HepG2 (cell line): ENCODE data around the gene IL18R1. TPM values are rescaled to one million over a fixed set of nuclear protein-coding genes. Genes with fewer than 3 reads are reported as not detected.

ENCODE experiments used
- ASH2L ChIP-seq: fragments of 300-600, 200-600 bp; sonication (generic); IDR thresholded peaks from 2 replicates; pipeline ENCODE4 v1.7.0; 2017; ENCODE audit warnings: low read depth, mild to moderate bottlenecking, moderate library complexity, mixed read lengths, low read length; ENCODE audit not compliant: insufficient read length
- PHB2 ChIP-seq: fragments of 450-650 bp; IDR thresholded peaks from 2 replicates; pipeline ENCODE4 v1.6.1; 2018; ENCODE audit not compliant: partially characterized antibody
- PHF5A ChIP-seq: IDR thresholded peaks from one replicate; pipeline ENCODE4 v1.6.1; 2018; ENCODE audit warnings: low read depth, missing genetic modification reagents; ENCODE audit not compliant: unreplicated experiment
- SETDB1 ChIP-seq: sonication (generic); formaldehyde crosslinking; IDR thresholded peaks from 2 replicates; pipeline ENCODE4 v1.5.1; 2020; ENCODE audit warnings: missing genetic modification reagents, mild to moderate bottlenecking, borderline replicate concordance
- THAP7 ChIP-seq: sonication (generic); formaldehyde crosslinking; IDR thresholded peaks from 2 replicates; pipeline ENCODE4 v1.8.1; 2023; ENCODE audit warnings: mild to moderate bottlenecking, missing genetic modification reagents
- XRCC5 ChIP-seq: fragments of 200-400 bp; formaldehyde crosslinking; optimal IDR thresholded peaks from 2 replicates; pipeline ENCODE3; 2017; ENCODE audit warnings: mild to moderate bottlenecking, low read length
- ZBTB14 ChIP-seq: sonication (generic); formaldehyde crosslinking; IDR thresholded peaks from 2 replicates; pipeline ENCODE4 v1.4.0; 2020; ENCODE audit warnings: missing genetic modification reagents
- ZMYM4 ChIP-seq: sonication (generic); formaldehyde crosslinking; IDR thresholded peaks from 2 replicates; pipeline ENCODE4 v1.8.1; 2023; ENCODE audit warnings: mild to moderate bottlenecking, missing genetic modification reagents
- ZNF12 ChIP-seq: sonication (generic); formaldehyde crosslinking; IDR thresholded peaks from 2 replicates; pipeline ENCODE4 v1.5.0; 2020; ENCODE audit warnings: missing genetic modification reagents
- ZNF205 ChIP-seq: IDR thresholded peaks from 2 replicates; pipeline ENCODE4 v1.6.1; 2018; ENCODE audit warnings: missing biosample characterization, missing genetic modification reagents
- ZNF333 ChIP-seq: sonication (generic); formaldehyde crosslinking; IDR thresholded peaks from 2 replicates; pipeline ENCODE4 v1.4.0; 2020; ENCODE audit warnings: mild to moderate bottlenecking, missing genetic modification reagents, borderline replicate concordance
- ZNF446 ChIP-seq: sonication (generic); formaldehyde crosslinking; IDR thresholded peaks from 2 replicates; pipeline ENCODE4 v1.5.0; 2020; ENCODE audit warnings: mild to moderate bottlenecking, missing genetic modification reagents
- ZNF616 ChIP-seq: sonication (generic); formaldehyde crosslinking; IDR thresholded peaks from 2 replicates; pipeline ENCODE4 v1.5.0; 2020; ENCODE audit warnings: low read depth, mild to moderate bottlenecking, missing genetic modification reagents
- ZNF775 ChIP-seq: sonication (generic); formaldehyde crosslinking; IDR thresholded peaks from 2 replicates; pipeline ENCODE4 v1.4.0; 2020; ENCODE audit warnings: missing genetic modification reagents, mild to moderate bottlenecking, moderate library complexity, borderline replicate concordance
- ZSCAN9 ChIP-seq: IDR thresholded peaks from 2 replicates; pipeline ENCODE4 v1.6.1; 2016; ENCODE audit warnings: borderline replicate concordance
- polyA plus RNA-seq, 8 experiments: library from polyadenylated mRNA; depleted of rRNA in 3 of 8; stranded (reverse) in 7 of 8; unstranded in 1 of 8; fragments of >200 nt; fragmentation: Illumina TruSeq in 4 of 8; extraction: Trizol in 4 of 8; gene quantifications; 2 replicates each; pipeline versions ENCODE4 v1.2.1 to v1.2.3, GENCODE V29; 2011 to 2016; ENCODE audit warnings: low read depth in 4 of 8, missing spikeins in 1 of 8, mixed read lengths in 1 of 8; ENCODE audit not compliant: insufficient read depth in 1 of 8
- total RNA-seq, 5 experiments: library from RNA; depleted of rRNA; stranded (reverse); fragments of >200 nt; fragmentation: Illumina TruSeq; extraction: Trizol; gene quantifications; 2 replicates each; pipeline ENCODE4 v1.2.3, GENCODE V29; 2016; ENCODE audit warnings: low read depth in 1 of 5
- TF ChIP-seq, protein P1 (sequence below), 2 experiments: sonication (generic) in 1 of 2; formaldehyde crosslinking in 1 of 2; IDR thresholded peaks; 2 replicates each; pipeline versions ENCODE4 v1.4.0 to v1.6.1; 2018 to 2020; ENCODE audit warnings: missing genetic modification reagents in 2 of 2, borderline replicate concordance in 1 of 2, low read depth in 1 of 2, mild to moderate bottlenecking in 1 of 2, missing biosample characterization in 1 of 2
- TF ChIP-seq, protein P2 (sequence below): sonication (generic); formaldehyde crosslinking; IDR thresholded peaks from 2 replicates; pipeline ENCODE4 v1.4.0; 2020; ENCODE audit warnings: missing genetic modification reagents
- TF ChIP-seq, protein P3 (sequence below): sonication (generic); formaldehyde crosslinking; IDR thresholded peaks from 2 replicates; pipeline ENCODE4 v1.5.0; 2020; ENCODE audit warnings: mild to moderate bottlenecking, missing genetic modification reagents, borderline replicate concordance

IL18R1 gene
- total and polyA plus RNA-seq, 2 of the 13 experiments (the other 11 are each of a cell fraction or from before 2014, with no cell fraction given): 0.01 to 0.04 TPM

DNA sequence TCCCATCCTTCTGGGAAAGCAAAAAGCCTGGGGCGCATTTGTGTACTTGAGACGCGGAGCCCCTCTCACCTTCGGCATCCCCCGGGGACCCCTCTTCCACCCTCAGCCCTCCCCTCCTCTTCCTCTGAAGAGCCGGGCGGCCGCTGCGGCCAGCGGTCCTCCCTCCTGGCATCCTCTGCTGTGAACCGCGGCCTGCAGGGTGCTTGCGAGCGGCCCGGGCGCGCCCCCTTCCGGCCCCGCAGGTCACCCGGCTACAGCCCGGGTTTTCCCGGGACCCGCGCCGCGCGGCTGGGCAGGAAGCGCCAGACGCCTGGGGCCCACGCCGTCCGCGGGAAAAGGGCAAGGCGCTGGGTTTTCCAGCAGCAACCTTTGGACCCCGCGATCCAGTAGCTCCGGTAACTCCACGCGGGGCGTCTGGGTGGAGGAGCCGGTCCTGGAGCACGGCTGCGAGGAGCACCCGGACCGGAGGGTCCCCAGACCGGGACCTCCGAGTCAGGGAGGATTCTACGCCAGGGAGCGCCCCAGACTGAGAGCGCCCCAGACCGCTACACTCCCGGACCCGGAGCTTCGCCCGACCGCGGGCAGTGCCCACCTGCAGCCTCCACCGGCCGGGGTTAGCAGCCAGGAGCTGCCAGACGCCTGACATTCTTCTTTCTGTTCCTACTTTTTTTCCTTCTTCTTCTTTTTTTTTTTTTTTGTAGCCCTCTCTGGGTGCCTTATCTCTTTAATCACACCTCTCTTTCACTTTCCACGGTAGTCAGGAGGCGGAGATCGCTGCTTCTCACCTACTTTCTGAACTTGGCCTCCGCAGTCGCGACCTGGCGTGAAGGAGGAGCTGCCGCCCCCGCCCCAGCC is at the start of gene IL18R1 (continued):
- TF ChIP-seq ZBTB14 (CRISPR knock-in tag) (no peak), ASH2L (peak; percentile 42), ZNF12 (CRISPR knock-in tag) (no peak), ZMYM4 (peak; percentile 67), XRCC5 (peak; percentile 98), ZNF775 (CRISPR knock-in tag) (no peak), PHF5A (CRISPR knock-in tag) (no peak), ZNF446 (no peak), PHB2 (no peak), ZNF616 (CRISPR knock-in tag) (no peak), ZSCAN9 (CRISPR knock-in tag) (no peak), ZNF333 (no peak), SETDB1 (CRISPR knock-in tag) (no peak), ZNF205 (CRISPR knock-in tag) (peak; percentile 88), THAP7 (CRISPR knock-in tag) (0 out of 2 replicates have a peak, but pooled peaks have one; percentile 53)
- TF ChIP-seq, protein P1, sequence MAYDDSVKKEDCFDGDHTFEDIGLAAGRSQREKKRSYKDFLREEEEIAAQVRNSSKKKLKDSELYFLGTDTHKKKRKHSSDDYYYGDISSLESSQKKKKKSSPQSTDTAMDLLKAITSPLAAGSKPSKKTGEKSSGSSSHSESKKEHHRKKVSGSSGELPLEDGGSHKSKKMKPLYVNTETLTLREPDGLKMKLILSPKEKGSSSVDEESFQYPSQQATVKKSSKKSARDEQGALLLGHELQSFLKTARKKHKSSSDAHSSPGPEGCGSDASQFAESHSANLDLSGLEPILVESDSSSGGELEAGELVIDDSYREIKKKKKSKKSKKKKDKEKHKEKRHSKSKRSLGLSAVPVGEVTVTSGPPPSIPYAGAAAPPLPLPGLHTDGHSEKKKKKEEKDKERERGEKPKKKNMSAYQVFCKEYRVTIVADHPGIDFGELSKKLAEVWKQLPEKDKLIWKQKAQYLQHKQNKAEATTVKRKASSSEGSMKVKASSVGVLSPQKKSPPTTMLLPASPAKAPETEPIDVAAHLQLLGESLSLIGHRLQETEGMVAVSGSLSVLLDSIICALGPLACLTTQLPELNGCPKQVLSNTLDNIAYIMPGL (CRISPR knock-in tag; IDR thresholded peaks at IDR 0.05; ENCODE audit: borderline replicate concordance in 1 of 2, low read depth in 1 of 2): peak; percentile 97
- TF ChIP-seq, protein P2, sequence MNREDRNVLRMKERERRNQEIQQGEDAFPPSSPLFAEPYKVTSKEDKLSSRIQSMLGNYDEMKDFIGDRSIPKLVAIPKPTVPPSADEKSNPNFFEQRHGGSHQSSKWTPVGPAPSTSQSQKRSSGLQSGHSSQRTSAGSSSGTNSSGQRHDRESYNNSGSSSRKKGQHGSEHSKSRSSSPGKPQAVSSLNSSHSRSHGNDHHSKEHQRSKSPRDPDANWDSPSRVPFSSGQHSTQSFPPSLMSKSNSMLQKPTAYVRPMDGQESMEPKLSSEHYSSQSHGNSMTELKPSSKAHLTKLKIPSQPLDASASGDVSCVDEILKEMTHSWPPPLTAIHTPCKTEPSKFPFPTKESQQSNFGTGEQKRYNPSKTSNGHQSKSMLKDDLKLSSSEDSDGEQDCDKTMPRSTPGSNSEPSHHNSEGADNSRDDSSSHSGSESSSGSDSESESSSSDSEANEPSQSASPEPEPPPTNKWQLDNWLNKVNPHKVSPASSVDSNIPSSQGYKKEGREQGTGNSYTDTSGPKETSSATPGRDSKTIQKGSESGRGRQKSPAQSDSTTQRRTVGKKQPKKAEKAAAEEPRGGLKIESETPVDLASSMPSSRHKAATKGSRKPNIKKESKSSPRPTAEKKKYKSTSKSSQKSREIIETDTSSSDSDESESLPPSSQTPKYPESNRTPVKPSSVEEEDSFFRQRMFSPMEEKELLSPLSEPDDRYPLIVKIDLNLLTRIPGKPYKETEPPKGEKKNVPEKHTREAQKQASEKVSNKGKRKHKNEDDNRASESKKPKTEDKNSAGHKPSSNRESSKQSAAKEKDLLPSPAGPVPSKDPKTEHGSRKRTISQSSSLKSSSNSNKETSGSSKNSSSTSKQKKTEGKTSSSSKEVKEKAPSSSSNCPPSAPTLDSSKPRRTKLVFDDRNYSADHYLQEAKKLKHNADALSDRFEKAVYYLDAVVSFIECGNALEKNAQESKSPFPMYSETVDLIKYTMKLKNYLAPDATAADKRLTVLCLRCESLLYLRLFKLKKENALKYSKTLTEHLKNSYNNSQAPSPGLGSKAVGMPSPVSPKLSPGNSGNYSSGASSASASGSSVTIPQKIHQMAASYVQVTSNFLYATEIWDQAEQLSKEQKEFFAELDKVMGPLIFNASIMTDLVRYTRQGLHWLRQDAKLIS: no peak
- TF ChIP-seq, protein P3, sequence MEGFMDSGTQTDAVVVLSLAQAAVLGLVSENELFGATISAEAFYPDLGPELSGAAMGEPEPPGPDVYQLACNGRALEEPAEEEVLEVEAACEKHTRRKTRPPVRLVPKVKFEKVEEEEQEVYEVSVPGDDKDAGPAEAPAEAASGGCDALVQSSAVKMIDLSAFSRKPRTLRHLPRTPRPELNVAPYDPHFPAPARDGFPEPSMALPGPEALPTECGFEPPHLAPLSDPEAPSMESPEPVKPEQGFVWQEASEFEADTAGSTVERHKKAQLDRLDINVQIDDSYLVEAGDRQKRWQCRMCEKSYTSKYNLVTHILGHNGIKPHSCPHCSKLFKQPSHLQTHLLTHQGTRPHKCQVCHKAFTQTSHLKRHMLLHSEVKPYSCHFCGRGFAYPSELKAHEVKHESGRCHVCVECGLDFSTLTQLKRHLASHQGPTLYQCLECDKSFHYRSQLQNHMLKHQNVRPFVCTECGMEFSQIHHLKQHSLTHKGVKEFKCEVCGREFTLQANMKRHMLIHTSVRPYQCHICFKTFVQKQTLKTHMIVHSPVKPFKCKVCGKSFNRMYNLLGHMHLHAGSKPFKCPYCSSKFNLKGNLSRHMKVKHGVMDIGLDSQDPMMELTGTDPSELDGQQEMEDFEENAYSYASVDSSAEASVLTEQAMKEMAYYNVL (CRISPR knock-in tag): 0 out of 2 replicates have a peak, but pooled peaks have one; percentile 40
